Nephron progenitor cell (in vitro differentiated cells): ENCODE data around the gene SLC35E3.

ENCODE experiments used
- DNase-seq: peaks from one replicate; pipeline ENCODE4 v3.0.0; 2021
- H3K27ac Mint-ChIP-seq: 2 replicates; pipeline ENCODE4 v1.8.0; 2021; ENCODE audit warnings: mild to moderate bottlenecking, moderate library complexity, mixed read lengths
- H3K27me3 Mint-ChIP-seq: 2 replicates; pipeline ENCODE4 v1.8.0; 2021; ENCODE audit warnings: mild to moderate bottlenecking, low read depth, mixed read lengths; ENCODE audit not compliant: poor library complexity
- H3K36me3 Mint-ChIP-seq: 2 replicates; pipeline ENCODE4 v1.8.0; 2021; ENCODE audit warnings: low read depth, mixed read lengths
- H3K4me1 Mint-ChIP-seq: 2 replicates; pipeline ENCODE4 v1.8.0; 2021; ENCODE audit warnings: mixed read lengths
- H3K4me3 Mint-ChIP-seq: 2 replicates; pipeline ENCODE4 v1.8.0; 2021; ENCODE audit warnings: mild to moderate bottlenecking, moderate library complexity, mixed read lengths
- H3K9me3 Mint-ChIP-seq: 2 replicates; pipeline ENCODE4 v1.8.0; 2021; ENCODE audit warnings: mild to moderate bottlenecking, moderate library complexity, mixed read lengths
- CTCF ChIP-seq: fragments of 200-600 bp; sonication (generic); IDR thresholded peaks from 2 replicates; pipeline ENCODE4 v1.5.0; 2021; ENCODE audit warnings: antibody characterized with exemption

SLC35E3 gene

GRCh38 chr12:68745904-68746571 is at the start of gene SLC35E3:
SLC35E3 (plus strand) TSS chr12:68746176; CDS start chr12:68746378, 202 bp downstream.
- H3K4me3 Mint-ChIP-seq = peak within 1 kb of the TSS; percentile 97
- peak within 1 kb of the TSS; percentile 93 for H3K27ac Mint-ChIP-seq
- peaks cover 34% of the 10 kb centered on the region for H3K4me1 Mint-ChIP-seq
- H3K9me3 Mint-ChIP-seq = no peaks in the 10 kb centered on the region
- DNase-seq = peak; percentile 89
- no peak for TF ChIP-seq CTCF
- H3K36me3 Mint-ChIP-seq = peaks cover 28% of the 10 kb centered on the region
- no peaks in the 10 kb centered on the region for H3K27me3 Mint-ChIP-seq

- no peak for TF ChIP-seq CTCF
- Mint-ChIP-seq H3K27me3 (no peaks in the 10 kb centered on the region), H3K4me1 (no peaks in the 10 kb centered on the region), H3K9me3 (no peaks in the 10 kb centered on the region), H3K36me3 (peaks cover 52% of the 10 kb centered on the region), H3K27ac (no peak overlapping the region), H3K4me3 (no peak overlapping the region)
- DNase-seq = no peak
Measured at GRCh38 chr12:68699486-68699885, 46.5 kb upstream of the SLC35E3 start.

GRCh38 chr12:68727776-68728175 is 18.2 kb upstream of the SLC35E3 start:
- H3K36me3 Mint-ChIP-seq = peaks cover 56% of the 10 kb centered on the region
- no peaks in the 10 kb centered on the region for H3K27me3 Mint-ChIP-seq
- no peak for TF ChIP-seq CTCF
- no peaks in the 10 kb centered on the region for H3K4me1 Mint-ChIP-seq
- no peak overlapping the region for H3K27ac Mint-ChIP-seq
- no peaks in the 10 kb centered on the region for H3K9me3 Mint-ChIP-seq
- no peak overlapping the region for H3K4me3 Mint-ChIP-seq
- no peak for DNase-seq

- Mint-ChIP-seq H3K27ac (no peak overlapping the region), H3K27me3 (no peaks in the 10 kb centered on the region), H3K9me3 (no peaks in the 10 kb centered on the region), H3K36me3 (peaks cover 52% of the 10 kb centered on the region), H3K4me3 (no peak overlapping the region), H3K4me1 (no peaks in the 10 kb centered on the region)
- DNase-seq = no peak
- TF ChIP-seq CTCF = no peak
Measured at GRCh38 chr12:68733661-68734071, 12.3 kb upstream of the SLC35E3 start.

GRCh38 chr12:68739891-68740290 is 6.1 kb upstream of the SLC35E3 start:
- H3K4me1 Mint-ChIP-seq = no peaks in the 10 kb centered on the region
- no peak for DNase-seq
- no peaks in the 10 kb centered on the region for H3K27me3 Mint-ChIP-seq
- no peak overlapping the region for H3K27ac Mint-ChIP-seq
- H3K4me3 Mint-ChIP-seq = no peak overlapping the region
- no peaks in the 10 kb centered on the region for H3K9me3 Mint-ChIP-seq
- peaks cover 53% of the 10 kb centered on the region for H3K36me3 Mint-ChIP-seq
- TF ChIP-seq CTCF = no peak

GRCh38 chr12:68743356-68743755 is 2.6 kb upstream of the SLC35E3 start:
- H3K27ac Mint-ChIP-seq = no peak overlapping the region
- no peak for TF ChIP-seq CTCF
- no peak overlapping the region for H3K4me3 Mint-ChIP-seq
- no peaks in the 10 kb centered on the region for H3K9me3 Mint-ChIP-seq
- no peak for DNase-seq
- H3K36me3 Mint-ChIP-seq = peaks cover 38% of the 10 kb centered on the region
- H3K4me1 Mint-ChIP-seq = peaks cover 17% of the 10 kb centered on the region
- no peaks in the 10 kb centered on the region for H3K27me3 Mint-ChIP-seq
